Measurements from ENCODE around the gene DNMBP. TPM values are rescaled to one million over a fixed set of nuclear protein-coding genes. Genes with fewer than 3 reads are reported as not detected.

The DNMBP gene
- total and polyA plus RNA-seq, 2 of the 8 experiments (the other 6 are each of a cell fraction or from before 2014, with no cell fraction given), result 19.1 to 26.4 TPM

- Histone ChIP-seq H2AK5ac (ENCODE audit: low read depth, low read length) (no peak overlapping the region), H3K23me2 (ENCODE audit: low read depth, low read length) (peaks cover 3% of the 10 kb centered on the region; the same call in 1 of the 2 replicates), H2BK15ac (ENCODE audit: low read length) (0 out of 2 replicates have a peak overlapping the region, but pooled peaks have one; percentile 2), H3K4me1 (replicated peaks in 1 of 4; ENCODE audit: control insufficient read depth in 3 of 4, insufficient read depth in 4 of 4, low read length in 3 of 4) (peaks cover 2 to 9% (median 5%) of the 10 kb centered on the region in 4 experiments; a peak in 6 of 7 replicates), H2AFZ (ENCODE audit: low read length) (no peak overlapping the region), H2BK20ac (ENCODE audit: low read length) (no peak overlapping the region), H3K4me2 (ENCODE audit: insufficient read depth in 1 of 2, low read depth in 2 of 2, low read length in 2 of 2) (no peak overlapping the region), H2BK12ac (ENCODE audit: low read depth, low read length) (peak overlapping the region; percentile 87; the same call in 1 of the 2 replicates), H3K36me3 (ENCODE audit: control insufficient read depth in 2 of 4, insufficient read depth in 4 of 4, low read length in 3 of 4) (no peaks in the 10 kb centered on the region), H3K56ac (replicated peaks; ENCODE audit: insufficient read length, low read depth, low read length) (no peak overlapping the region), H3K27me3 (replicated peaks in 1 of 4; ENCODE audit: control insufficient read depth in 3 of 4, extremely low read depth in 1 of 4, insufficient read depth in 3 of 4, low read length in 3 of 4) (no peaks in the 10 kb centered on the region), H3K14ac (ENCODE audit: insufficient read length) (no peak overlapping the region), H2BK5ac (ENCODE audit: low read depth, low read length) (no peak overlapping the region), H4K20me1 (replicated peaks in 1 of 2; ENCODE audit: control insufficient read depth in 1 of 2, insufficient read depth in 2 of 2, low read length in 2 of 2) (no peaks in the 10 kb centered on the region), H3K23ac (ENCODE audit: insufficient read length) (no peak overlapping the region), H4K91ac (replicated peaks; ENCODE audit: insufficient read length, low read length) (no peak overlapping the region), H2BK120ac (replicated peaks; ENCODE audit: low read depth, low read length) (no peak overlapping the region), H3K4me3 (ENCODE audit: extremely low read depth in 1 of 4, insufficient read depth in 2 of 4, low read depth in 3 of 4, low read length in 4 of 4) (no peak overlapping the region), H3K18ac (ENCODE audit: extremely low read depth, low read length) (no peak overlapping the region), H3K79me1 (ENCODE audit: low read depth, low read length) (no peaks in the 10 kb centered on the region), H3K9ac (replicated peaks in 1 of 4; ENCODE audit: extremely low read depth in 1 of 4, low read depth in 3 of 4, low read length in 3 of 4) (no peak overlapping the region), H3K9me3 (ENCODE audit: insufficient read depth in 2 of 2, low read depth in 1 of 2, low read length in 1 of 2) (no peaks in the 10 kb centered on the region), H3K79me2 (ENCODE audit: control insufficient read depth in 1 of 2, insufficient read depth in 2 of 2, low read length in 2 of 2) (peaks cover 0 to 5% of the 10 kb centered on the region in 2 experiments; a peak in 2 of 4 replicates), H3K27ac (ENCODE audit: low read depth, low read length) (no peak overlapping the region), H3K4ac (replicated peaks; ENCODE audit: insufficient read length, low read depth, low read length) (no peak overlapping the region), H4K5ac (ENCODE audit: insufficient read length, low read depth, low read length) (no peak overlapping the region), H4K8ac (ENCODE audit: extremely low read depth, insufficient read depth, low read length) (no peak overlapping the region)
- TF ChIP-seq KDM1A (IDR thresholded peaks at IDR 0.05; ENCODE audit: borderline replicate concordance, low read length) (no peak), SP4 (IDR thresholded peaks at IDR 0.05; ENCODE audit: low read length) (no peak), RXRA (IDR thresholded peaks at IDR 0.05; ENCODE audit: insufficient read depth, low read depth, low read length) (no peak), CHD1 (IDR thresholded peaks at IDR 0.05; ENCODE audit: low read depth, low read length) (no peak), MAX (IDR thresholded peaks at IDR 0.05) (no peak), YY1 (IDR thresholded peaks at IDR 0.05; ENCODE audit: low read depth, low read length) (no peak), FOSL1 (IDR thresholded peaks at IDR 0.05; ENCODE audit: insufficient read depth, low read depth, low read length) (no peak)
- POLR2A ChIA-PET (ENCODE audit: partially characterized antibody), result interaction anchor here (0.6 to 2.0 kb wide), 3 partner anchors 10 to 24 kb away, joined by 3 to 7 read pairs (median 4); no protein-coding TSS in a partner anchor
- CTCF ChIA-PET (ENCODE audit: partially characterized antibody), result interaction anchor here (0.8 to 1.6 kb wide), 4 partner anchors 9 to 89 kb away, joined by 3 to 5 read pairs (median 4); partner anchors contain the start of gene DNMBP
- 96% methylated on average over 5 of the region's 5 CpGs; no CpG with 5 or more reads in 1 of the 2 experiments for WGBS, 2 experiments (ENCODE audit: extremely low coverage in 1 of 2, insufficient coverage in 1 of 2, insufficient read length in 1 of 2, insufficient replicate concordance in 2 of 2, low coverage in 1 of 2, low lambda C conversion rate in 2 of 2, missing lambda C conversion rate in 1 of 2)
- DNase-seq (ENCODE audit: low read depth in 1 of 2, low spot score in 2 of 2), result no peak
- no peak for FAIRE-seq
These were observed 89.3 kb downstream of the DNMBP start for GRCh38 chr10:99920486-99920885.

Data from H1 (cell line).